Neural progenitor cell (in vitro differentiated cells): Measurements from ENCODE around the gene COL23A1. TPM values are rescaled to one million over a fixed set of nuclear protein-coding genes. Genes with fewer than 3 reads are reported as not detected.
A peak's percentile ranks its signal among the peaks of the same experiment; 100 is the strongest.

ENCODE experiments used
- DNase-seq: peaks from one replicate; pipeline ENCODE4 v3.0.0-alpha.2; 2016; ENCODE audit warnings: low spot score
- H2AFZ ChIP-seq: fragments of 200-600 bp; sonication (generic); replicated peaks from 2 replicates; pipeline ENCODE4 v1.6.1; 2016; ENCODE audit warnings: antibody characterized with exemption
- H3F3A ChIP-seq: fragments of 200-600 bp; sonication (generic); 2 replicates; pipeline ENCODE4 v1.6.1; 2016; ENCODE audit warnings: antibody characterized with exemption, low read depth
- H3K27ac ChIP-seq: fragments of 200-600 bp; sonication (generic); 2 replicates; pipeline ENCODE4 v1.5.1; 2016; ENCODE audit warnings: mild to moderate bottlenecking
- H3K27me3 ChIP-seq: fragments of 200-600 bp; sonication (generic); 2 replicates; pipeline ENCODE4 v1.6.1; 2016; ENCODE audit warnings: mild to moderate bottlenecking, moderate library complexity
- H3K36me3 ChIP-seq: fragments of 200-600 bp; sonication (generic); 2 replicates; pipeline ENCODE4 v1.5.1; 2016
- H3K4me1 ChIP-seq: fragments of 200-600 bp; sonication (generic); 2 replicates; pipeline ENCODE4 v1.6.1; 2016; ENCODE audit warnings: mixed run types
- H3K4me2 ChIP-seq: fragments of 200-600 bp; sonication (generic); 2 replicates; pipeline ENCODE4 v1.6.1; 2016
- H3K4me3 ChIP-seq: fragments of 200-600 bp; sonication (generic); 2 replicates; pipeline ENCODE4 v1.5.1; 2016
- H3K79me2 ChIP-seq: fragments of 200-600 bp; sonication (generic); 2 replicates; pipeline ENCODE4 v1.6.1; 2016; ENCODE audit warnings: low read depth
- H3K9ac ChIP-seq: fragments of 200-600 bp; sonication (generic); 2 replicates; pipeline ENCODE4 v1.6.1; 2016
- H3K9me3 ChIP-seq: fragments of 200-600 bp; sonication (generic); 2 replicates; pipeline ENCODE4 v1.5.1; 2016; ENCODE audit warnings: low read depth
- H4K20me1 ChIP-seq: fragments of 200-600 bp; sonication (generic); 2 replicates; pipeline ENCODE4 v1.6.1; 2016; ENCODE audit warnings: low read depth
- H3K27ac Mint-ChIP-seq: 3 replicates; pipeline ENCODE4 v1.8.0; 2021; ENCODE audit warnings: mixed read lengths
- H3K27me3 Mint-ChIP-seq: 2 replicates; pipeline ENCODE4 v1.8.0; 2022; ENCODE audit warnings: low read depth, mild to moderate bottlenecking, inconsistent platforms, moderate library complexity, mixed read lengths; ENCODE audit not compliant: insufficient read depth
- H3K36me3 Mint-ChIP-seq: 3 replicates; pipeline ENCODE4 v1.8.0; 2021; ENCODE audit warnings: mixed read lengths
- H3K4me1 Mint-ChIP-seq: 3 replicates; pipeline ENCODE4 v1.8.0; 2021; ENCODE audit warnings: mixed read lengths
- H3K4me3 Mint-ChIP-seq: 3 replicates; pipeline ENCODE4 v1.8.0; 2021; ENCODE audit warnings: mild to moderate bottlenecking, moderate library complexity, mixed read lengths
- H3K9me3 Mint-ChIP-seq: 3 replicates; pipeline ENCODE4 v1.8.0; 2020; ENCODE audit warnings: mixed read lengths
- EZH2 ChIP-seq: fragments of 200-600 bp; sonication (generic); IDR thresholded peaks from 2 replicates; pipeline ENCODE4 v1.6.1; 2017; ENCODE audit warnings: antibody characterized with exemption, mild to moderate bottlenecking, moderate library complexity
- EZH2phosphoT487 ChIP-seq: fragments of 200-600 bp; sonication (generic); IDR thresholded peaks from 2 replicates; pipeline ENCODE4 v1.6.1; 2017; ENCODE audit warnings: antibody characterized with exemption
- total RNA-seq: library from RNA; depleted of rRNA; stranded (reverse); fragments of >200 nt; gene quantifications from 2 replicates; pipeline ENCODE4 v1.2.3, GENCODE V29; 2015; ENCODE audit warnings: low replicate concordance
- TF ChIP-seq, protein P1 (sequence below): fragments of 200-600 bp; sonication (generic); IDR thresholded peaks from 2 replicates; pipeline ENCODE4 v1.5.1; 2017; ENCODE audit warnings: antibody characterized with exemption, mild to moderate bottlenecking

COL23A1 gene
- total RNA-seq, 1 donor from 2014 or later: not detected

DNA sequence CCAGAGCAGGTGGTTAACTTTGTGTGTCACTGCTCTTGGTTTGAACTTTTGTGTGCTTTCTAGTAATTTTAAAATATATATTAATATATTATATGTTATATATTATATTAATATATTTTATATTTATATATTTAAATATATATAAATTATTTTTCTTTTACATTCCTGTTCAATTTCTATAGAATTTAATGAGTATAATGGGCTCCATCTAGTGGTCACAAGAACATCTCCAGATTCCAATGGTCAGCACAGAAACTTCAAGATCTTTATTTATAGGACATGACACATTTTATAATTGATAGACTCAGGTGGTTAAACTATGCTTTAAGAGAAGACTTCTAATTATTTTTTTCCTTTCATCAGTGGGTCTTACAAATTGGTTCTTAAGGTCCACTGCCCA lies 39.1 kb downstream of the COL23A1 start:
- no peak overlapping the region for H3K4me2 ChIP-seq
- peaks cover 6% of the 10 kb centered on the region for H3K27me3 Mint-ChIP-seq
- H3K4me3 ChIP-seq: no peak overlapping the region
- DNase-seq: no peak
- peaks cover 43% of the 10 kb centered on the region for H3K4me1 Mint-ChIP-seq
- no peaks in the 10 kb centered on the region for H4K20me1 ChIP-seq
- H3K9ac ChIP-seq: no peak overlapping the region
- no peak overlapping the region for H3K27ac ChIP-seq
- H3K4me3 Mint-ChIP-seq: no peak overlapping the region
- no peaks in the 10 kb centered on the region for H3K36me3 Mint-ChIP-seq
- H3K79me2 ChIP-seq: no peaks in the 10 kb centered on the region
- no peak overlapping the region for H2AFZ ChIP-seq
- TF ChIP-seq EZH2phosphoT487 (no peak), EZH2 (no peak)
- TF ChIP-seq, protein P1, sequence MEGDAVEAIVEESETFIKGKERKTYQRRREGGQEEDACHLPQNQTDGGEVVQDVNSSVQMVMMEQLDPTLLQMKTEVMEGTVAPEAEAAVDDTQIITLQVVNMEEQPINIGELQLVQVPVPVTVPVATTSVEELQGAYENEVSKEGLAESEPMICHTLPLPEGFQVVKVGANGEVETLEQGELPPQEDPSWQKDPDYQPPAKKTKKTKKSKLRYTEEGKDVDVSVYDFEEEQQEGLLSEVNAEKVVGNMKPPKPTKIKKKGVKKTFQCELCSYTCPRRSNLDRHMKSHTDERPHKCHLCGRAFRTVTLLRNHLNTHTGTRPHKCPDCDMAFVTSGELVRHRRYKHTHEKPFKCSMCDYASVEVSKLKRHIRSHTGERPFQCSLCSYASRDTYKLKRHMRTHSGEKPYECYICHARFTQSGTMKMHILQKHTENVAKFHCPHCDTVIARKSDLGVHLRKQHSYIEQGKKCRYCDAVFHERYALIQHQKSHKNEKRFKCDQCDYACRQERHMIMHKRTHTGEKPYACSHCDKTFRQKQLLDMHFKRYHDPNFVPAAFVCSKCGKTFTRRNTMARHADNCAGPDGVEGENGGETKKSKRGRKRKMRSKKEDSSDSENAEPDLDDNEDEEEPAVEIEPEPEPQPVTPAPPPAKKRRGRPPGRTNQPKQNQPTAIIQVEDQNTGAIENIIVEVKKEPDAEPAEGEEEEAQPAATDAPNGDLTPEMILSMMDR: peak; percentile 65
- no peak overlapping the region for H3K27ac Mint-ChIP-seq
- peaks cover 5% of the 10 kb centered on the region for H3K9me3 Mint-ChIP-seq
- peaks cover 51% of the 10 kb centered on the region for H3K27me3 ChIP-seq
- H3K4me1 ChIP-seq: no peaks in the 10 kb centered on the region
- no peaks in the 10 kb centered on the region for H3F3A ChIP-seq
- no peaks in the 10 kb centered on the region for H3K9me3 ChIP-seq
- H3K36me3 ChIP-seq: no peaks in the 10 kb centered on the region

DNA sequence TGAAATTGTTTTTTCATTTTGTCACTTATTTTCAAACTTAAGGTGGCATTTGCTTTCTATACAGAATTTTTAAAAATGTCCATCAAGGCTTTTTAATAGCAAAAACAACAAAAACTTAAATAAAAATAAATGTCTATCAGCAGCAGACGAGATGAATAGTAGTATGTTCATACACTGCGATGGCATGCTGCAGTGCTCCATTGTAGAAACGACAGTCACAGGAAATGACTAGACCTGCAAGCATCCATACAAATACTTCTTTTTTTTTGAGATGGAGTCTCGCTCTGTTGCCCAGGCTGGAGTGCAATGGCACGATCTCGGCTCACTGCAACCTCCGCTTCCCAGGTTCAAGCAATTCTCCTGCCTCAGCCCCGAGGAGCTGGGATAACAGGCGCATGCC lies 41.4 kb downstream of the COL23A1 start:
- peaks cover 4% of the 10 kb centered on the region for H3F3A ChIP-seq
- peaks cover 45% of the 10 kb centered on the region for H3K4me1 Mint-ChIP-seq
- H3K36me3 Mint-ChIP-seq: no peaks in the 10 kb centered on the region
- no peak overlapping the region for H3K4me3 Mint-ChIP-seq
- H3K9me3 ChIP-seq: no peaks in the 10 kb centered on the region
- DNase-seq: no peak
- H3K4me3 ChIP-seq: no peak overlapping the region
- peaks cover 9% of the 10 kb centered on the region for H3K27me3 Mint-ChIP-seq
- H3K79me2 ChIP-seq: no peaks in the 10 kb centered on the region
- H3K4me1 ChIP-seq: peaks cover 6% of the 10 kb centered on the region
- H3K9me3 Mint-ChIP-seq: peaks cover 2% of the 10 kb centered on the region
- H3K36me3 ChIP-seq: no peaks in the 10 kb centered on the region
- no peak overlapping the region for H3K27ac Mint-ChIP-seq
- H3K27ac ChIP-seq: no peak overlapping the region
- H3K27me3 ChIP-seq: peaks cover 48% of the 10 kb centered on the region
- no peak overlapping the region for H3K9ac ChIP-seq
- no peaks in the 10 kb centered on the region for H4K20me1 ChIP-seq
- no peak overlapping the region for H3K4me2 ChIP-seq
- H2AFZ ChIP-seq: no peak overlapping the region
- TF ChIP-seq EZH2phosphoT487 (no peak), EZH2 (no peak)
- TF ChIP-seq, protein P1: no peak

DNA sequence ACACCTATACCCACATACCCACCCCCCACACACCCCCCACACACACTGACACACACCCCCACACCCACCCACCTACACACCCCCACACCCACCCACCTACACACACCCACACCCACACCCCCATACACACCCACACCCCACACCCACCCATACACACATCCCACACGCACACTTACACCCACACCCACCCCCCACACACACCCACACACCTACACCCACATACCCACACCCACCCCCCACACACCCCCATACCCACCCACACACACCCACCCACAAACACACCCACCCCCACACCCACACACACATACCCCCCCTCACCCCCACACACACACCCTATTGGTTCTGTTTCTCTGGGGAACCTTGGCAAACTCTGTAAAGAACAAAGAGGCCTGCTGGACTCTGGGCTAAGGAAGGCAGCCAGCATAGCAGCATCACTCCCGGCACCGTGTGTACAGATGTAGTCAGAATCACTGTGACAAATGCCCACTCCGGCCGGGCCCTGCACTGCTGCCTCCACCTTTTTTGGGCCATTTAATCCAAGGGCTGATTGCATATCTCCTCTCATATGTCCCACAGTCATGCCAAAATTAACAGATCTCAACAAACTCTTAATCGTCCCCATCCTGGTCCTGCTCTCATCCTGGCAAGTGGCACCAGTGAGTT lies 42.3 kb downstream of the COL23A1 start:
- Mint-ChIP-seq H3K4me3 (peak overlapping the region; percentile 65), H3K27ac (peak overlapping the region; percentile 19)
- peaks cover 4% of the 10 kb centered on the region for H3F3A ChIP-seq

More for the DNA sequence above, 42.3 kb downstream of the COL23A1 start:
- peaks cover 2% of the 10 kb centered on the region for H3K9me3 Mint-ChIP-seq
- Histone ChIP-seq H3K27ac (no peak overlapping the region), H3K9ac (no peak overlapping the region), H3K4me2 (no peak overlapping the region), H3K9me3 (no peaks in the 10 kb centered on the region), H3K27me3 (peaks cover 46% of the 10 kb centered on the region), H4K20me1 (no peaks in the 10 kb centered on the region), H3K79me2 (no peaks in the 10 kb centered on the region), H2AFZ (no peak overlapping the region), H3K4me3 (no peak overlapping the region), H3K4me1 (peaks cover 6% of the 10 kb centered on the region), H3K36me3 (no peaks in the 10 kb centered on the region)
- no peaks in the 10 kb centered on the region for H3K36me3 Mint-ChIP-seq
- peaks cover 9% of the 10 kb centered on the region for H3K27me3 Mint-ChIP-seq
- peaks cover 45% of the 10 kb centered on the region for H3K4me1 Mint-ChIP-seq
- TF ChIP-seq, protein P1: no peak
- TF ChIP-seq EZH2: no peak
- no peak for TF ChIP-seq EZH2phosphoT487
- no peak for DNase-seq
